ENCODE data around the gene HCAR2.
"Not testable (repeated sequence)": the region's sequence is repeated elsewhere in the genome, so short reads cannot be mapped to it uniquely, and the experiment has no call there.

HCAR2 gene

GRCh38 chr12:122716658-122717057 lies 13.5 kb upstream of the HCAR2 start, which contains the start of gene HCAR3:
TSS of gene HCAR3 (minus strand) at chr12:122716811. CDS start at chr12:122716737, 74 bp downstream.
- DNase-seq (ENCODE audit: low read depth) = not testable (repeated sequence)

- DNase-seq (ENCODE audit: low read depth) = not testable (repeated sequence)
Observed at GRCh38 chr12:122715211-122715610, 12.1 kb upstream of the HCAR2 start.

GRCh38 chr12:122713491-122714188 lies 10.5 kb upstream of the HCAR2 start:
- not testable (repeated sequence) for DNase-seq (ENCODE audit: low read depth)

GRCh38 chr12:122711266-122711665 lies 8.1 kb upstream of the HCAR2 start:
- DNase-seq (ENCODE audit: low read depth) = not testable (repeated sequence)

- not testable (repeated sequence) for DNase-seq (ENCODE audit: low read depth)
Observed at GRCh38 chr12:122710341-122710740, 7.2 kb upstream of the HCAR2 start.

- not testable (repeated sequence) for DNase-seq (ENCODE audit: low read depth)
Observed at GRCh38 chr12:122709287-122709686, 6.1 kb upstream of the HCAR2 start.

- not testable (repeated sequence) for DNase-seq (ENCODE audit: low read depth)
Observed at GRCh38 chr12:122703841-122704240, 684 bp upstream of the HCAR2 start.

GRCh38 chr12:122701481-122701880 lies 1.7 kb downstream of the HCAR2 start:
- DNase-seq (ENCODE audit: low read depth) = not testable (repeated sequence)

- DNase-seq (ENCODE audit: low read depth) = not testable (repeated sequence)
Observed at GRCh38 chr12:122700038-122700710, 3.0 kb downstream of the HCAR2 start.

- DNase-seq (ENCODE audit: low read depth) = not testable (repeated sequence)
Observed at GRCh38 chr12:122696922-122697321, 6.2 kb downstream of the HCAR2 start.

- no peak for DNase-seq (ENCODE audit: low read depth)
Observed at GRCh38 chr12:122691566-122691965, 11.6 kb downstream of the HCAR2 start.

- no peak for DNase-seq (ENCODE audit: low read depth)
Observed at GRCh38 chr12:122688291-122688690, 14.9 kb downstream of the HCAR2 start.

GRCh38 chr12:122687086-122687485 lies 16.1 kb downstream of the HCAR2 start:
- DNase-seq (ENCODE audit: low read depth) = no peak

- no peak for DNase-seq (ENCODE audit: low read depth)
Observed at GRCh38 chr12:122686538-122686937, 16.6 kb downstream of the HCAR2 start.

GRCh38 chr12:122684297-122684813 lies 18.8 kb downstream of the HCAR2 start:
- DNase-seq (ENCODE audit: low read depth) = no peak

GRCh38 chr12:122681814-122682213 lies 21.3 kb downstream of the HCAR2 start:
- peak; percentile 42 for DNase-seq (ENCODE audit: low read depth)

- not testable (repeated sequence) for DNase-seq (ENCODE audit: low read depth)
Observed at GRCh38 chr12:122680989-122681388, 22.2 kb downstream of the HCAR2 start.

GRCh38 chr12:122676781-122677180 lies 26.4 kb downstream of the HCAR2 start:
- DNase-seq (ENCODE audit: low read depth) = not testable (repeated sequence)

- DNase-seq (ENCODE audit: low read depth) = not testable (repeated sequence)
Observed at GRCh38 chr12:122676015-122676414, 27.1 kb downstream of the HCAR2 start.

GRCh38 chr12:122672515-122672914 lies 30.6 kb downstream of the HCAR2 start:
- DNase-seq (ENCODE audit: low read depth) = no peak

GRCh38 chr12:122669397-122670070 lies 33.6 kb downstream of the HCAR2 start:
- peak; percentile 62 for DNase-seq (ENCODE audit: low read depth)

- no peak for DNase-seq (ENCODE audit: low read depth)
Observed at GRCh38 chr12:122668268-122668667, 34.9 kb downstream of the HCAR2 start.

Measured in stromal cell of bone marrow (primary cell).